SKM-1 (cell line): ENCODE results near the gene MEOX1.
"Not testable (repeated sequence)": the region's sequence is repeated elsewhere in the genome, so short reads cannot be mapped to it uniquely, and the experiment has no call there.

Experiments used
- DNase-seq: peaks from one replicate; lab custom pipeline; 2025; ENCODE audit not compliant: unreplicated experiment; lab: John Stamatoyannopoulos, UW

Gene MEOX1

DNA sequence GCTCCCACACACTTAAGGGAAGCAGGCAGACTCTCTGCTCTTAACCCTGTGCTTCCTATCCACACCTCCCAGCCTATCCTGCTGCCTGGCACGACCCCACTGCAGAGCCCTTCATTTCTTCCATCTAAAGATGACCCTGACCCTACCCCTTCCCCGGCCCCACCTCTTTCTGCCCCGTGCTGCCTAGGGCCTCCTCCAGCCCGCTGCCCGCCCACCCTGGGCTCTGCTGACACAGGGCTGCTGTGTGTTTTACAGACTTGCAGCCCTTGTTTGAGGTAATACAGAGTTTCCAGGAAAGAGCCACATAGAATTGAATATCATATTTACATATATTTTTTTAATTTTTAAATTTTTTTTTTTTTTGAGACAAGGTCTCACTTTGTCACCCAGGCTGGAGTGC is 42.0 kb downstream of the MEOX1 start:
- no peak for DNase-seq

DNA sequence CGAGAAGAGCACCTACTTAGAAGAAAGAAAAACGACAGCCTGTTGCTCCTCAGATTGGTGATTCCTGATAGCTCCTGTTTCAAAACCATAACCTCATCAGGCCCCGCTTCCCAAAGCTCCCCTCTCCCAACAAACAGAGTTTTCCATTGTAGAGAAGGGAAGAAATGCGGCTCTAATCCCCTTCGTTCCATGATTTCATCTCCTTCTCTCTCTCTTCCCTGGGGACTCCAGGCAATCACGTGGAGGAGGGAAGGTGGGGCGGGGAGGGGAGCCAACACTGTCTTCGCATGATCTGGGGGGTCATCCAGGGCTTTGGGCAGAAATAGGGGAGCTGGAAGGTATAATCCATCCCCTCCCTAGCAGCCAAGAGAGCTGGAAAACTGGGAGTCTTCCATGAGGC is 43.4 kb downstream of the MEOX1 start:
- DNase-seq, result no peak

DNA sequence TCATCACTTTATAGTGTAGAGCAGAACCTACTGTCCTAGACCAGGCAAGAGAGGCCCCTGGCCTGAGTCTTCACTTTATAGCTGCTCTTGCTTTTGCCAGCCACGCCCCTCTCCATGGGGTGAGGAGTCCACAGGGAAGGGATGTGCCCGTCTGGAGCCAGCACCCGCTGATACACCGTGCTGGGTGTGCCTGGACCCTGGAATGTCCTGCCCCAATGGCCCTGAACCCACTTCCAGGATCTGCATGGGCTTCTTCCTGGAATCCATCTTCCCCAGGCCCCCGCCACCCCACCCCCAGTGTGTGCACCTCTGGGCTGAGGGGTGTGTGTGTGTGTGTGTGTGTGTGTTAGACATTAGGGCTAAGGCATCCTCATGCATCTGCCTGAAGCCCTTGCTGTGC is 44.9 kb downstream of the MEOX1 start:
- DNase-seq, result no peak

DNA sequence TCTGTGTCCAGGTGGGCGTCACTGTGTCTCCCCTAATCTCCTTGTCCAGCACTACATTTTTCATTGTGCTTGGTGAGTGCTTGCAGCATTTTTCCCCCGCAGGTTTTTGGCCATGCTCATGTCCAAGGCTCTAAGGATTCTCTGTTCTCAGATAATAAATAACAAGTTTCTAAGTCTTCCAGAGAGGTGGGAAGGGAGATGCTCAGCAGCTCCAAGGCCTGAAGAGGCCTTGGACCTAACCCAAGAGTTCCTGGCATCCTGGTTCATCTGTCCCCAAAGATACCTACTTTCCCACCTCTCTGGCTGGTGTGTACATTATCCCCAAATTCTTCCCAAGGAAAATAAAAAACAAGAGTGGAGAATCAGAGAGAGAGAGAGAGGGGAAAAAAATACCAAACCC is 45.3 kb downstream of the MEOX1 start:
- DNase-seq, result no peak

DNA sequence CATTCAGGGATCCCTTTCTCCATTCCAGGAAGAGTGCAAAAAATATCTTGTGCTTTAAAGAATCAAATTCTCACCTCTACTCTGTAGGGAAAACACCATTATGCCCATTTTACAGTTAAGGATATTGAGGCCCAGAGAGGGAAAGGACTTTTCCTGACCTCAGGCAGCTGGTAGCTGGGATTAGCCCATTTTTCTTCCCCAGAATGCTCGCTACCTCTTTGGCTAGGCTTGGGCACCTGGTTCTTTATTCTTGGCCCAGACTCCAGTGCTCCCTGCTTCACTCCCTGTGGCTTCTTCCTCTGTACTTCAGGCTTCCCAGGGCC is 45.7 kb downstream of the MEOX1 start:
- DNase-seq, result no peak

DNA sequence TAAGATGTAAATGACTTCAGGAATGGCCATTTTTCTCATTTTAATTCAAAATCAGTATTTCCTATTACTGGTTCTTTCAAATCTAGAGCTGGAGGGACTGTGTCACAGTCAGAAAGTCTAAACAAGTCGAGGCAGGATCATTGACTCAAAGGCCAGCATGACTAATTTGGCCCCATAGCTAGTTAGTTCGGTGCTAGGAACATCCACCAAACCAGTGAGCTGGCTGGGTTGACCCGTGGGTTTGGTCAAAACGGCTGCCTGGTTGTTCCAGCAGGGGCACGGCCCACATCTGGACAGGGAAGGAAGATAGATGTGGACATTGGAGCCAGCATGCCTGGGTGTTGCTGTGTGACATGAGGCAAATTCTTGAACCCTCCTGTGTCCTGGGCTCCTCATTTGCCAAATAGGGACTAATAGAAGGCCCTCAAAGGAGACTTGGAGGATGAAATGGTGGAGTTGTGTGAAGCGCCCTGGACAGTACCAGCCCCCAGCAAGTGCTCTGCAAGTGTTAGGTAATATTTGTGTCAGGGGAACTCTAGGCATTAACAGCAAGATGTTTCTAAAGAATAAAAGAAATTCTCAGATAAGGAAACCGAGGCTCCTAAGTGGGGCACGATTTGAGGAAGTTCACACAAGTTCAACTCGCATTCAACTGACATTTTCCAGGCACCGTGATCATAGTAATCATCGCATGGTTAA is 46.2 kb downstream of the MEOX1 start:
- DNase-seq, result peak; percentile 57

DNA sequence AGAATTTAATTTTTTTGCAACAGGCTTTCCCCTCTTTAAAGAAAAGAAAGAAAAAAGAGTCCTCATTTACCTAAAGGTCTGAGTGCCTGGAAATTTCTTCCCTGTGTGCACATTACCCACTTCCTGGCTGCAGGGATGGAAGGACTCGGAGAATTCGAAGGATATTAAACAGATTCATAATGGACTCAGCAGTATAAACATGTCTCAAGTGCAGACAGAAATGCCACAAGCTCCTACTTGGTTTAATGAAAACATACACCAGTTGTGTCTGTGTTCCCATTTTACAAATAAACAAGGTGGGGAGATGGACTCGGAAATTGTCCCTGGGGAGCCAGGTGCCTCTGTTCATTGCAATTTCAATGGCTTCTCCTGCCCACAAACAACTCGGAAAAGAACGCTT is 47.2 kb downstream of the MEOX1 start:
- DNase-seq, result no peak

DNA sequence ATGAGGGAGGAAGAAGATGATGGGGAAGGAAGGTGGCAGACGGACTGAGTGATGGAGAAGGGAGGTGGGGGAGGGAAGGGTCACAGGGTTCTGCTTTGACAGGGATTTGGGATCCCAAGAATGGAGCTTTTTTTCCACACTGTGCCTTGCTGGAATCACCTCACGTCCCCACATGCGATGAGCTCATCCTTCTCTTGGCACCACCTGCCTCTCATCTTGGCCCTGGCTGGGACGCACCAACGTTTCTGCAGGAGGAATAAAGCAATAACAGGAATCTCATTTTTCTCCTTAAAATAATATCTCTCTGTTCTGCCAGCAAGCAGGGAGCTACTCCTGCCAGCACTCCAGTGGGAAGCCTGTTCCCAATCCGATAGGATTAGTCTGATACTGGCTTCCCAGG is 47.8 kb downstream of the MEOX1 start:
- no peak for DNase-seq

DNA sequence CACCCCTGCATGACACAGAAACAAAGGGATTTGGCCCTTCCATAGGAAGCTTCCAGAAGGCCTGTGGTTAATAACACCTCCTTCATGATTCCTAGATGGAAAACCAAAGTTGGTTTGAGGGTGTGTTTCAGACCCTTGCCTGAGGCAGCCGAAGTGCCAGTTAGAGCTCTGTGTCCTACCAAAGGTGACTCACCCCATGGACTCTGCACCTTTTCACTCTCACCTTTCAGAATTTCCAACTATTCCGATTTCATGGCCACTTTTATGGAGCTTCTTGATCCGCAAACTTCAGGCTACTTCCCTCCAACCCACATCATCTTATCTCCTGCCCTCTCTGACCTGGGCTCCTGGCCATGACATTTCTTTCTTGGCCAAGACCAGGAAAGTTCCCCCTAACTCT is 49.2 kb downstream of the MEOX1 start:
- DNase-seq, result no peak

DNA sequence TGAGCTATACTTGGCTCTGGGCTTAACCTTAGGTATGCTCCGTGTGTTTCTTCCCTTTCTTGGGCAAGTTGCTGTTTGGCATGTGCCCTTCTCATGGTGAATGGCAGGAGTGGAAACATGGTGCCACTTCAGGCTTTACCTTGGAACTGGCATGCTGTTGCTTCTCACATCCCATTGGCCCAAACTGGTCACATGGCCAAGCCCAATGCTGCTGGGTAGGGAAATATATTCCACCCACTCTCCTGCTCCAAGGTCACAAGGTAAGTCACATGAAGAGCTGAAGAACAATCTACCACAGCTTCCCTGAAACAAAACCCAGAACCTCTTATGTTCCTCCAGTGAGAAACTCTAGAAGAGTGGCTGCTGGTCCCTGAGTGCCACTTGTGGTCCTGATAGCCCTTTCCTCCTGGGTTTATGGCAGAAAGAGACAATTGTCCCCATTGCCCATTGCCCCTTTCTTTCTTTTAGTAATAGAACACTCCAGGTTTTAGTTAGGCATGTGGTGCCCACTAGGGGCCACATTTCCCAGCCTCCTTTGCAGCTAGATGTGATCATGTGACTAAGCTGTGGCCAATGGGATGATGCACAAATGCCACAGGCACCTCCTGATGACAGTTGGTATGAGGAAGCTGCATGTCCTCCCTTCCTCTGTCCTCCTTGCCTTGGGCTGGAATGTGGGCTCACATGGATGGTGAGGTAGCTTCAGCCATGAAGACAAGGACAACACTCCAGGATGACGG is 50.3 kb downstream of the MEOX1 start:
- DNase-seq, result no peak

DNA sequence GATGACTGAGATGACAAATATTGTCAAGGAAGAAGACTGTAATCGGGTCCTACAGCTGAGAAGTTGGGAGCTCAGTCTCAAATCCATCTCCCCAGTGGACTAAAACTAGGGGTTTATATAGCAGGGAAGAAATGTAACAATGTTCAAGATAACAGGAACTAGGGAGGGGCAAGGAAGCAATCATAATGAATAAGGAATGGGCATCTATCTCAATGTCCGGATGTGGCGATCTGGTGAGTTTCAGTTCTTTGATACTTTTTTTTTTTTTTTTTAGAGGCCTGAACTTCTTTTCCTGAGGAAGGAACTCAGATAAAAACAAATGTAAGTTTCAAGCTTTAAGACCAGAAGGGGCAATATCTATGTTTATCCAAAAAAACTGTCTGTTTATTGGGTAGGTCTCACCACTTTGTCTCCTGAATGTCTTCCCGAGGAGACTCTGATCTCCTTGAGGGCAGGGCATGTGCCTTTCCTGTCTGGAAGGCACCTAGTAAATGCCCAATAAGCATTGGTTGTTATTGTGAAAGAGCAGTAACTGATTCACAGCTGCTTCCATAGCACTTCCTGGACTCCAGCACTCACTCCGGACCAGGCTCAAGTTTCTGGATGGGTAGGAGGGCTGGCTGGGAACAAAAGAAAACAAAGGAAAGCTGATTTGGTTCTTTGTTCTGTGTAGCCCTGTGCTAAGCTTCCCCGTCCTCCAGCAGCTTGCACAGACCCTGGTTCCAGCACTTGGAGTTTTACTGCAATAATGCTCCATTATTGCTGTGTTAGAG is 51.9 kb downstream of the MEOX1 start:
- DNase-seq, result no peak

DNA sequence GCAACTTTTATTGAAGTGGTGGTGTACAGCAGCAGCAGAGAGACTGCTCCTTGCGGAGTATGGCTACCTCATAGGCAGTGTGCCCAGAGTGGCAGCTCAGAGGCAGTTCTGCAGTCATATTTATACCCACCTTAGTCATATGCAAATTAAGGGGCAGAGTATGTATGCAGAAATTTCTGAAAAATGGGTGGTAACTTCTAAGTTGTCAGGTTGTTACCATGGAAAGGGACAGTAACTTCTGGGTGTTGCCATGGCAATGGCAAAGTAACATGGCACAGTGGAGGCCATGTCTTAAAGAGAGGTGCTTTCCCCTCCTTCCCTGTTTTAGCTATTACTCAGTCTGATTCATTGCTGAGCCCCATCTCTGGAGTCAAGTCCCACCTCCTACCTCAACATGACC is 53.4 kb downstream of the MEOX1 start:
- no peak for DNase-seq

DNA sequence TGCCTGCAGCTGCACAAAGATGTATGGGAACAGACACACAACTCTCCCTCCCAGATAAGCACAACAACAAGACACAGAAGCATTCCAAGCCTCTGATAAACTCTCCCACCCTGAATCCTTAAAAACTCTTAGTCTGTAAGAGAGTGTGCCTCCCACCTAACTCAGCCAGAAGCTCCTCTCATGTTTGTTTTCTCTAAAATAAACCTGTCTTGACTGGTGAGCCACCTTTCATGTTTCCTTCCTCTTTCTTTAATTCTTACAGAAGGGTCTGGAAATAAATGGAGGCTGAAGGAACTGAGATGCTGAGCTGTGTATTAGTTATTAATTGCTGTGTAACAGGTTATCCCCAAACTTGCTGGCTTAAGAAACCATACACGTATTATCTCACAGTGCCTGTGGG is 57.2 kb downstream of the MEOX1 start:
- no peak for DNase-seq

DNA sequence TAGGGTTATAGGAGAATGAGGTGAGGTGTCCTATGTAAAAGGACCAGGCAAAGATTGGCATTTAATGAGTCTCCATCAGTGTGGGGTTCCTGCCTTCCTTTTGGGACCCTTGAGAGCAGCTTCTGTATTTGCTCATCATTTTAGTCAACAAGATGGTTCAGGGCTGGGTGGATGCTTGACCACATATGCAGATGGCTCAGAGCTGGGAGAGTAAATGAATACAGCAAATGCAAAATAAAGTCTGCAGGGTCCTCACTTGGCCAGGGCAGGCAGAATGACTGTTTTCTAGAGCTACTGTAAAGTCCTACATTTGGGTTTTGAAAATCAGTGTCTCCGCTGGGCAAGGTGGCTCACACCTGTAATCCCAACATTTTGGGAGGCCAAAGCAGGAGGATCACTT is 58.4 kb downstream of the MEOX1 start:
- DNase-seq, result no peak

DNA sequence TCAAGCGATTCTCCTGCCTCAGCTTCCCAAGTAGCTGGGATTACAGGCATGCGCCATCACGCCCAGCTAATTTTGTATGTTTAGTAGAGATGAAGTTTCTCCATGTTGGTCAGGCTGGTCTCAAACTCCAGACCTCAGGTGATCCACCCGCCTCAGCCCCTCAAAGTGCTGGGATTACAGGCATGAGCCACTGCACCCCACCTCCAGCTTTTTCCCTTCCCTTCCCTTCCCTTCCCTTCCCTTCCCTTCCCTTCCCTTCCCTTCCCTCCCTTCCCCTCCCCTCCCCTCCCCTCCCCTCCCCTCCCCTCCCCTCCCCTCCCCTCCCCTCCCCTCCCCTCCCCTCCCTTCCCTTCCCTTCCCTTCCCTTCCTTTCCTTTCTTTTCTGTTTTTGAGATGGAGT is 59.2 kb downstream of the MEOX1 start:
- not testable (repeated sequence) for DNase-seq

DNA sequence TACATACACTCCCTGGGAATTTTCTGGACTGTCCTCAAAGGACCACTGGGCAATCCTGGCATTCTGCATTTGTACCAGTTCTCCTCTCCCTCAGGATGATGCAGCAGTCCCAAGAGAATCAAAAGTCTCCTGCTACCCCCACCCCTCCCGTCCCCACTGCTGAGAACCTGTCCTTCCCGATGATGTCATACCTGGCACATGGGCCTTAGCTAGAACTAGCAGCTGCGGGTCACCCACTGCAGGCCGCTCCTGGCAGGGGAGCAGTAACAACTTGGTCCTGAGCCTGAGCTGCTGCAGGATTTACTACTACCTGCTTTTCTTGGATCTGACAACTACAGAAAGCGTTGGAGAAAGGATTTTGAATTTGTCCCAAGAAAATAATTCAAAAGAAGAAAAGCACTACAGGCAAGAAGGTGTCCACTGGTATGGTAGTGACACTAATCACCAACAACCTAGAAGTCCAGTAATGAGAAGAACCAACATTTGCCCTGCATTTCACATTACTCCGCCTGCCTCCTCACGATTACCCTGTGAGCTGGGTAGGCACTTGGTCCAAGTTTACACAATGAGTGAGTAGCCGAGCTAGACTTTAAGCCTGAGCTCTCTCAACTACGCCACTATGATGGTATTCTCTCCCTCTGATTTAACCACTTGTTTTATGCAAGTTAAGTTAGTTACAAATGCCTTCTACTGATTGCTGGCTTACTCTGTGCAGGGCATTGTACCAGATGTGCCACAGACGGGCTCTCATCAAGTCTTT is 60.3 kb downstream of the MEOX1 start:
- no peak for DNase-seq

DNA sequence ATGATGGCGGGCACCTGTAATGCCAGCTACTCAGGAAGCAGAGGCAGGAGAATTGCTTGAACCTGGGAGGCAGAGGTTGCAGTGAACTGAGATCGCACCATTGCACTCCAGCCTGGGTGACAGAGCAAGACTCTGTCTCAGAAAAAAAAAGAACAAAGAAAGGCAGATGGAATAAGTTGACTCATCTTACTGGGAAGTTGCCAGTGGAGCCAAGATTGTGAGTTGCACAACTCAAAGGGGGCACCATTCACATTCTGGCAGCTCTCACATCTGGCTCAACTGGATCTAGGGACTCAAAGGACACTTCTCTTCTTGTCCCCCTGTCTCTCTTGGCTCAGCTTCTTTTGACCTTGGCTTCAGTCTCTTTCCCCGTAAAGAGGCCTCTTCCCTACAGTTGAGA is 61.9 kb downstream of the MEOX1 start:
- DNase-seq, result no peak

DNA sequence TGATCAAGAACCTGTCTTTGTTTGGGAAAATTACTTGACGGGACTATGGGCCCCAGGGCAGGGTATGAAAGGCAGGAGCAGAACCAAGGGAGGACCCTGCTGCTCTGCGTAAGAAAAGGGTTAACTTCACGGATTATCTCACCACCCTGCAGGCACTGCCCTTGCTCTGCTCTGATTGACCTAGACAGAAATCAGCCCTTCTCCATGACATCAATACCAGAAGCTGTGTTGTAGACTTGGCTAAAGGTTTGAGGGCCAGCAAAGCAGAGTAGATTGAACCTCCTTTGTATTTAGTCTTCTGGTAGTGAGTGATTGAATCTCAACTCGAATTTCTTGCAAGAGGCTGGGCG is 62.7 kb downstream of the MEOX1 start:
- DNase-seq, result no peak

DNA sequence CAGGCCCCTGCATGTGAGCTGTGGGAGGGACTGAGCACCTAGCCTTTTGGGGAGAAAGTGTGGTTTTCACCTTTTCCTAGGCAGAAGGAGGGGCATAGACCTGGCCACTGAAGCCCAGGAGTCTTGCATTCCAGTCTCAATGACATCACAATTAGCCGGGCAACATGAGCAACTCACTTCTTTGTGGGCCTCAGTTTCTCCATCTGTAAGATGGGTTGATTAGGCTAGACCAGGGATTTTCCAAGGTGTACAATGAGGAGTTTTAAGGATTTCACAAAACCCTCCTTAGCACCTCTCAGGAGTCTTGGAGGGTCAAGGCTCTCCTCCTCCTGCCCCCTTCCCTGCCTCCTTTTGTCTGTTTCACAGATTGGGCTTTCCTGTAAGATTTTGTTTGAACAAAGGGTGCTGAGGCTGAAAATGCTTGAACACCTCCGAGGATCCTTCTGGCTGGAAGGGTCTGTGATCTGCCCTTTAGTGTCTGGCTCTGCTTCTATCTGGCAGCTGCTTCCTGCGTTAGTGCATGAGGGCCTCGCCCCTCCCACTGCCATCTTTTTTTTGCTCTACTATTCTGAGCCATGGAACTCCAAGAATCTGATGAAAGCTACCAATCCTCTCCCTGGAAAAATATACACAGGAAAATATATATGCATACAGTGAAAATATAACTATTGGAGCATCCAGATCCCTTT is 63.2 kb downstream of the MEOX1 start:
- DNase-seq, result no peak

DNA sequence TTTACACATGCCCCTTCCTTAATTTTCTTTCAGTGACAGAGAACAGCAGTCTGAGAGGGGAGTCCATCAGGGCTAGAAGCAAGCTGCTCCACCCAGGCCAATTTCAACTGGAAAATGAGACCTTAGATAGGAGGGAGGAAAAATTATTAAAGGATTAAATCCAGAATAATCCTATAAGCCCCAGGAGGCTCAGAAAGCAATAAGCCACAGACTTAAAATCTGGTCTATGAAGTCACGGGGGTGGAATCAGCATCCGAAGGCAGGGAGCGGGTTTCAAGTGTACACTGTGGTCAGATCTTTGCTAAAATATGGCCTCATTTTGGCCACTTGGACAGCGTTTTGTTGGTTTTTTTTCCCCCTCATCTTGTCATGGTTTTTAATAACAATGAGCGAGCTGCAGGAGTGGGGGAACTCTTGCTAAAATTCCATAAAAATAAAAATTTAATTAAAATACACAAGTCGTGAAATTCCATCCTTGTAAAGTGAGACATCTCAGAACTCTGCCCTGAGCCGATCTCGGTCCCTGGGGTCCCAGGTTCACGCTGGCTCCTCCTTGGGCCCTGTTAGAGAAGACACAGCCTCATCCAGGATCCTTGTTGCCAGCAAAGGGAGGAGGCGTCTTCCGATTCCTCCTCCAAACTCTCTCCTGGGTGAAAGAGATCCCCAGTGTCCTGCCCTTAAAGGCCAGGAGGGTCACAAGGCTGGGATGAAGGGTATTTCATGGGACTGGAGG is 63.9 kb downstream of the MEOX1 start:
- no peak for DNase-seq
